Measurements from ENCODE around the gene CHAMP1. TPM values are rescaled to one million over a fixed set of nuclear protein-coding genes. Genes with fewer than 3 reads are reported as not detected.
A peak's percentile ranks its signal among the peaks of the same experiment; 100 is the strongest.

CHAMP1 gene, protein sequence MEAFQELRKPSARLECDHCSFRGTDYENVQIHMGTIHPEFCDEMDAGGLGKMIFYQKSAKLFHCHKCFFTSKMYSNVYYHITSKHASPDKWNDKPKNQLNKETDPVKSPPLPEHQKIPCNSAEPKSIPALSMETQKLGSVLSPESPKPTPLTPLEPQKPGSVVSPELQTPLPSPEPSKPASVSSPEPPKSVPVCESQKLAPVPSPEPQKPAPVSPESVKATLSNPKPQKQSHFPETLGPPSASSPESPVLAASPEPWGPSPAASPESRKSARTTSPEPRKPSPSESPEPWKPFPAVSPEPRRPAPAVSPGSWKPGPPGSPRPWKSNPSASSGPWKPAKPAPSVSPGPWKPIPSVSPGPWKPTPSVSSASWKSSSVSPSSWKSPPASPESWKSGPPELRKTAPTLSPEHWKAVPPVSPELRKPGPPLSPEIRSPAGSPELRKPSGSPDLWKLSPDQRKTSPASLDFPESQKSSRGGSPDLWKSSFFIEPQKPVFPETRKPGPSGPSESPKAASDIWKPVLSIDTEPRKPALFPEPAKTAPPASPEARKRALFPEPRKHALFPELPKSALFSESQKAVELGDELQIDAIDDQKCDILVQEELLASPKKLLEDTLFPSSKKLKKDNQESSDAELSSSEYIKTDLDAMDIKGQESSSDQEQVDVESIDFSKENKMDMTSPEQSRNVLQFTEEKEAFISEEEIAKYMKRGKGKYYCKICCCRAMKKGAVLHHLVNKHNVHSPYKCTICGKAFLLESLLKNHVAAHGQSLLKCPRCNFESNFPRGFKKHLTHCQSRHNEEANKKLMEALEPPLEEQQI
- total RNA-seq (2014; rRNA removed; shearing (Covaris generic)), result 28.0 TPM in 2 replicates

DNA sequence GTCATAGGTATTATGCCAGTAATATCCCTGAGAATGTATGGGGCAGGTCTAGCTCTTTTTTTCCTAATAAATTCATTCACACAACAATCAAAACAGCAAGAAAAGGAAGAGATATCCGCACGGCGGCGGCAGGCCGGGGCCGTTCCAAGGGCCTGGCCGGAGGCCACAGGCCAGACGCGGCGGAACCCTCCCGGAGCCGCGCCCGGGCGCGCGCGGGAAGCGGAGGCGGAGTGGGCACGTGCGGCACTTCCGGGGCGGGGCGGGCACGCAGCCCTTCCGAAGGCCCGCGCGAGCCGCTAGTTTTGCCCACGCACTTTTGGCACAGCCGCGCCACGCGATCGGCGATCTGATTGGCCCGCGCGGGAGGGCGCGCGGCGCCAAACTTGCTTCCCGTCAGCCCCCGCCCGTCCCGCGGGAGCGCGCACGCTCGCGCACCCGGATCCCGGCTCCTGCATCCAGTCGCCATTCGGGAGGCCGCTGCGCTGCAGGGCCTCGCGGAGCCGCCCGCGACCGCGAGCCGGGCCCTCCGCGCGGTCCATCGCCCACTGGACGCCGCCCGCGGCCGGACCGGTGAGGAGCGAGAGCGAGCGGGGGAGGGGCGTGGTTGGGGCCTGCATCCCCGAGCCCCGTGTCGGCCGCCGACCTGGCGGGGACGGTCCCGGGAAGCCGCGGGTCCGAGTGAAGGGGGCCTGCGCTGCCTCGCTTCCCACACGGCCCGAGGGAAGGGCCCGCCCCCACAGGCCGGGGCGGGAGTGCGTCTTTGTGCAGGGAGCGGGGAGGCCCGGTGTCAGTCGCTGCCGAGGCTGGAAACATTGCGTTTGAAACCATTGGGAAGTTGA lies at the start of gene CHAMP1:
TSS of gene CHAMP1 (plus strand) at position 430 of the 839 bp plus-strand sequence. CDS start 9,340 bp downstream, outside the sequence.
- peak; percentile 91 for DNase-seq (ENCODE audit: low read depth)

DNA sequence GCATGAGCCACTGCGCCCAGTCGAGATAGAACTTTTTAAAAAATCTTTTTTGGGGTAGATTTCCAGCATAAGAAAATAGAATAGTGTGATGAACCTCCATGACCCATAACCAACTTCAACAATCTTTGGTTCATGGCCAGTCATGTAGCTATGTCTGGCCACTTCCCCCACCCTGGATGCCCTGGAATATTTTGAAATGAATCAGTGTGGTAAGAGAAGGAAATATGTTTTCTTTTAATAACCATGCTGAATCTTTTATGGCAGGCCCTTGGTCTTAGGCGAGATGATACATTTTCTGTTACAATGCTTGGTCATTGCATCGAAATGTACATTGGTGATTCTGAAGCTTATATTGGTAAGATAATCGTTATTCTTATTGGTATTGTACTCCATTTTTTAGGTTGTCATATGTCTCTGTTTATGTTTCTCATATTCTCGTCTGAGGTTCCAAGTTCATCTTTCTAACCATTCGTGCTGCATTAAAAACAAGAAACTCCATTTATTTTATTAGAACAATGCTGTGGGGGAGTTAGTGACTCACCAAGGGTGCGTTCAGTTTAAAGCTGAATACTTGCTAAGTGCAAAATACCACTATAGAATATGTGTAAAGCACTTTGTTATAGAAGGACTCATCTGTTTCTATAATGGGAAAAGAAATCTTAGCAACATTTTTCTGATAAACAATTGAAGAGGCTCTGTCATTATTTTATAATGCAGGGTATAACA lies 49.3 kb upstream of the CHAMP1 start:
- no peak for DNase-seq (ENCODE audit: low read depth)

DNA sequence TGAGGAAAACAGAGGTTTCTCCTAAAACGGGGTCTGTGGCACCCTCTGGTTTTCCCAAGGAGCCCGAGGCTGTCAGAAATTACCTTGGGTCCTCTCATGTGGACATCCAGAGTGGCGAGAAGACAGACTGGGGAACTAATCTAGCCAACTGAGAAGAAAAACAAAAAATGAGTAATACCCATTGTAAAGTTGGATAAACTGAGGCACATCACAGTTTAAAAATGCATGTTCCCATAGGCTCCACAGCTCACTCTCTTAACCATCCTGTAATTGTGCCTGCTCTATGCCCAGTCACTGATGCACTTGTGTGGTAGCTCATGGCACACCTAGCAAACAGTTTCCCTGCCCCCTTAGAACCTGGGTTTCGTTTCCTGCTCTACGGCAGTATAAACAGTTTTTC lies 48.1 kb upstream of the CHAMP1 start:
- no peak for DNase-seq (ENCODE audit: low read depth)

DNA sequence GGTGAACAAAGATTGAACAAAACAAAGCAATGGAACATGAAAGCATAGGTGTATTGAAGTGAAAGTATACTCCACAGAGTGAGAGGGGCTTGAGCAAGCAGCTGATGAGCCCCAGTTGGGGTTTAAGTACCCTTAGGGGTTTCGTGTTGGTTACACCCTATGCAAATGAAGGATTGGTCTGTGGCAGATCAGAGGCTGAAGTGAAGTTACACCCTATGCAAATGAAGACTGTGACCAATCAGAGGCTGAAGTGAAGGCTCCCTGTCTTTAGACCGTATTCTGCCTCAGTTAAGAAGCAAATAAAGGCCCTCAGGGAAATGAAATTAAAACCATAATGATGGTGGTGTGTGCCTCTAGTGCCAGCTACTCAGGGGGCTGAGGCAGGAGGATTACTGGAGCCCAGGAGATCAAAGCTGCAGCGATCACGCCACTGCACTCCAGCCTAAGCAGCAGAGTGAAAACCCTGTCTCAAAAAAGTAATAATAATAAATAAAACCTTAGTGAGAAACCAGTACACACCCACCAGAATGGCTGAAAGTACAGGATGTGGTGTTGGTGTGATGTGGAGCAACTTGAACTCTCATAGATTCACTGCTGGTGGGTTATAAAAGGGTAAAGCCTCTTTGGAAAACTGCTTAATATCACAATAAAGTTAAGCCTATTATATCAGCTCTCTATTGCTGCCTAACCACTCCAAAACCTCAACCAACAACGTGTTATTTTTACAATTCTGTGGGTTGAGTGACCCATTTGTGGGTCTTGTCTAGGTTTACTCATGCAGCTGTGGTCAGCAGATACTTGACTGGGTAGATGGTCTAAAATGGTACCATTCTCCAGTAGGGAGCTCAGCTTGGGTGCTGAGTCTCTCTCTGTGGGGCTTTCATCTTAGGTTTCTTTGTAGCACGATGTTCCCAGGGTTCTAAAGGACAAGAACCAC lies 45.7 kb upstream of the CHAMP1 start:
- DNase-seq (ENCODE audit: low read depth), result no peak

DNA sequence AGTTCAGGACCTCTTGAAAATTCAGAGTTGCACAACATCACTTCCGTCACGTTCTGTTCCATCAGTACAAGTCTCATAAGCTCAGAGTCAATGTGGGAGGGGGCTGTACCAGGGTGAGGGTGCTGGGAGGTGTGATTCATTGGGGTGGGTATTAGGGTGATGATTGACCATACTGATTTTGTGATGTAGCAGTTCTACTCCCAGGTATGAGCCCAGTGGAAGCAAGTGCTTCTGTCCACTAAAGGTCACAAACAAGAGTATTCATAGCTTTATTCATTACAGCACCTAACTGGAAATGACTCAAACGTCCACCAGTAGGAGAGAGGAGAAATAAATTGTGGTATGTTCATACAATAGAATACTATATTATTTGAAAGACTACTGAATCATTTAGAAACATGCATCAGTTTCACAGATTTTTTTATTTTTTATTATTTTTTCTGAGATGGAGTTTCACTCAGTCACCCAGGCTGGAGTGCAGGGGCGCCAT lies 45.0 kb upstream of the CHAMP1 start:
- DNase-seq (ENCODE audit: low read depth), result no peak

DNA sequence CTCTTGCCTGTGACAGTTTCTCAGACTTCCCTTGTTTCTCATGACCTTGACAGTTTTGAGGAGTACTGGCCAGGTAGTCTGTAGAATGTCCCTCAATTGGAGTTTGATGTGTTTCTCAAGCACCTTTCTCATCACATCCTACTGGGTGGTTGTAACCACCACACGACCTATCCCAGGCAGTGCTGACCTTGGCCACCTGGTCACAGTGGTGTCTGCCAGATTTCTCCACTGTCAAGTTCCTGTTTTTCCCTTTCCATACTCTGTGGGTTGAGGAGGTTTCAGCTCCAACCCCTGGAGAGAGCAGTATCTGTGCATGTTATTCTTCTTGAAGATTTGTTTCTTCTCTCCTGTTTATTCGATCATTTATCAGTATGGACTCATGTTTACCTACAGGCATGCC lies 41.3 kb upstream of the CHAMP1 start:
- no peak for DNase-seq (ENCODE audit: low read depth)

DNA sequence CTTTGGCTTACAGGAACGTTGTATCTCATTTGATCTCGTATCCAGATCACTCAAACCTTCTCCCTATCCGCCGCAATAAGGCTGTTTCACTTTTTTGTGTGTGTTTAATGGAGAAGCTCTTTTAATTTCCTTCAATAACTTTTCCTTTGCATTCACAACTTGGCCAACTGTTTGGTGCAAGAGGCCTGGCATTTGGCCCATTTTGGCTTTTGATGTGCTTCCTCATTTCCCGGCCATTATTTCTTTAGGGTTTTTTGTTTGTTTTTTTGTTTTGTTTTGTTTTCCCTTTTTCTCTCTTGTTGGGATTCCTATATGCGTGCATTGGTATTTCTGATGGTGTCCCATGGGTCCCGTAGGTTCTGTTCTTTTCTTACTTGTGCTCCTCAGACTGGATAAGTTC lies 39.0 kb upstream of the CHAMP1 start:
- DNase-seq (ENCODE audit: low read depth), result no peak

DNA sequence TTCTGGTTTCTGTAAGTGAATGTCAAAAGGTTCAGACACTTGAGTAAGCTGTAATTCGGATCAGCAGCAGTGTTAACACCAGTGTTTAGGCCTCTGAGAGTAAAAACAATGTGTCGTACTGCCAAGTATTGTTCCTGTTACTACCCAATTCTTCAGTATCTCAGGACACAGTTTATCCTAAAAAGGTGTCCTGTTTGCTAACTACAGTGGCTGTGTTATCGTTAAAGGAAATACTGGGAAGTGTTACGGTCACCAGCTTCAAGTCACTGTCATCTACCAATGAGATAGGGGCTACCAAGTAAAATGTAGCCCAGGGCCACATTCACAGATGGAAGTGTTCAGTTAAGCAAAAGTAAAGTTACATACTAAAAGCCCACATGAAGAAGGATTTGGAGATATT lies 35.2 kb upstream of the CHAMP1 start:
- no peak for DNase-seq (ENCODE audit: low read depth)

DNA sequence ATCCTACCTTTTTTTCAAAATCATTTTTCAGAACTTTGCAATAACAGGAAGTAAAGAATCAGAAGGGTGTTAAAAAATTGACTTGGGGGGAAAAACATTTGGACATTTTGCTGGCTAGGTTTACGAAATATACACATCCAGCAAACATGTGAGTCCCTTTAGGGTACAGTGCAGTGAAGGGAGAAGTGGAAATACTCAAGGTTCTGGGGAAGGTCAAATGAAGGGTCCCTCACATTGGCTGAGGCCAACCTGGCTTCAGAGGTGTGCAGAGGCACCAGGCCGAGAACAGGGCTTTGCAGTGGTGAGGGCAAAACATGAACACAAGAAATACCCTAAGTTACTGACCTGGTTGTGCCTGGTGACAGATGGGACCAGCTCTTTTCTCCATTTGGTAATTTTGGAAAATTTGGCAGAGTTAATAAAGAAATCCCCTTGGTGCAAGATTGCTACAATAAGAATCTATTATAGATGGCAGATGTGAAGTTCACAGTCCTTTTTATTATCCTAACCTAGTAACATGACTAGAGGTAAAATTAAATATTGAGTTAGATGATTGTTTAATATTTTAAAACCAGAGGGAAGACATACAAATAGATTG lies 34.4 kb upstream of the CHAMP1 start:
- DNase-seq (ENCODE audit: low read depth), result no peak

DNA sequence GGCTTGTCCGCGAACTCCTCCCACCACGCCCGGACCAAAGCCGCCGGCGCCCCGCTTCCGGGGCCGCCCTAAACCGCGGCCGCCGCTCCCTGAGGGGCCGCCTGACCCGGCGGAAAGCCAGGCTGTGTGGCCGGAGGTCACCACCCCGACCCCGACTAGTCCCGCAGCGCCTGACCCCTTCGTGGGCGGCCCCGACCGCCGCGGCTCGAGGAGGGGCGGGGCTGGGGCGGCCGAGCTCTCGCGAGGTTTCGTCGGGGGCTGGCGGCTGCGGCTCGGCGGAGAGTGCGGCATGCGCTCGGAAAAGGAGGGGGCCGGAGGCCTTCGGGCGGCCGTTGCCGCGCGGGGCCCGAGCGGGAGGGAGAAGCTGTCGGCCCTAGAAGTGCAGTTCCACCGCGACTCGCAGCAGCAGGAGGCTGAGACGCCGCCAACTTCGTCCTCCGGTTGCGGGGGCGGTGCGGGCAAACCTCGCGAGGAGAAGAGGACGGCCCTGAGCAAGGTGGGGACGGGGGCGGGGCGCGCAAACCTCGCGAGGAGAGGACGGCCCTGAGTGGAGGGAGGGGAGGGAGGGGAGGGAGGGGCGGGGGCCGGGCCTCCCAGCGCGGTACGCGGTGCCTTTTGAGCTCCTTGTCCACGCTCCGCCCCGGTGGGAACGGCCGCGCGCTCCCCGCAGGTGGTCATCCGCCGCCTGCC lies 32.8 kb upstream of the CHAMP1 start, which contains the start of gene UPF3A:
TSS of gene UPF3A (plus strand) at position 251 of the 690 bp plus-strand sequence. CDS start at position 290, 39 bp downstream.
- peak; percentile 83 for DNase-seq (ENCODE audit: low read depth)

DNA sequence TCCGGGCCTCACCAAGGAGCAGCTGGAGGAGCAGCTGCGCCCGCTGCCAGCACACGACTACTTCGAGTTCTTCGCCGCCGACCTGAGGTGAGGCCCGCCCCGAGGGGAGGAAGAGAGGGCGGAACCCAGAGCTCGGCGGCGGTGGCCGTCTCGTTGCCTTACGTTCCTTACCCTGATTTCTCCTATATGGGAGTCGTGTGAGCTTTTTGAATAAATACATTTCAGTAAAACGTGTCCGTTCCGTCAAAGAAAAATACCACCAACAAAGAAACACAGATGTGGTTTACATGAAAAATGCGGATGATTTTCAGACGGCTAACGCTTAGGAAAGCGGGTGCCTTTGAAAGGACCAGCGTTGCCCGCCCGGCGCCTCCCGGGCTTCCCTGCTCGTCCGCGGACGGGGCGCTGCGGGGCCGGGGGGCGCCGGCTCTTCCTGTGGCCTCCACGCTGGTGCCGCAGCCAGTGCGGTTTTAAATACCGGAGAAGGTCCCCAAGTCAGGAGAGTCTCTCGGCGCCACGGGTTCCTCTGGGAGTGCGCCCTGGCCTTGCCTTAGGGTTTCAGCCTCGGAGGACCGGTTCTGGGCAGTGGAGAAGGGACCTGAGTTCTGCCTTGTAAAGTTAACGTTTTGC lies 32.1 kb upstream of the CHAMP1 start:
- peak; percentile 70 for DNase-seq (ENCODE audit: low read depth)

DNA sequence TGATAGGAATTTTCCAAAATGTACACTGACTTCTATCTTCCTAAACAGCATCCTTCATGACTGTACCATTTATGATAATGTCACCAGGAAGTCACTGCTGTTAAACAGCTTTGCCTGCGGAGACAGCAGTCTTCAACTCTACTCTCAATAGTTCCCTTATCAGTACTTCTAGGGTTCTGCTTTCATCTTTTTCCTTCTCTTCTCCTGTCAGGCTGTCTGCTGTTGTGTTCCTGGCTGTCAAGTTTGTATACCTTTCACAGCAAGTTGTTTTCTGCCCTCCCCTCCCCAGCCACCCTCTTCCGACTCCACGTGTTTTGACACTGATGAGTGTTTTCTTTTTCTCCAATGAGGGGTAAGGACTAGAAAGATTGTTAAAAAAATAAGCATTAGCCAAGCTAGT lies 30.7 kb upstream of the CHAMP1 start:
- no peak for DNase-seq (ENCODE audit: low read depth)

DNA sequence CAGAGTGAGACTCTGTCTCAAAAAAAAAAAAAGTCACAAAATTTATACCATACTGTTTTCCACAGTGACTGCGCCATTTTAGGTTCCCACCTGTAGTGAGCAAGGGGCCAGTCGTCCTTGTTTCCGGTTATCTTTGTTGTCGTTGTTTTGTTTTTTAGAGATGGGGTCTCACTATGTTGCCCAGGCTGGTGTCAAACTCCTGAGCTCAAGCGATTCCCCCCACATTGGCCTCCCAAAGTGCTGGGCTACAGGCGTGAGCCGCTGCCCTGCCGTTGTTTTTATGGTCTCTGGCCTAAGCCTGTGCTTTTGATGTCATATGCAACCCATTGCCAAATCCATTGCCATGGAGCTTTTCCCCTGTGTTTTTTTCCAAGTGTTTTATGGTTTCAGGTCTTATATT lies 29.6 kb upstream of the CHAMP1 start:
- no peak for DNase-seq (ENCODE audit: low read depth)

DNA sequence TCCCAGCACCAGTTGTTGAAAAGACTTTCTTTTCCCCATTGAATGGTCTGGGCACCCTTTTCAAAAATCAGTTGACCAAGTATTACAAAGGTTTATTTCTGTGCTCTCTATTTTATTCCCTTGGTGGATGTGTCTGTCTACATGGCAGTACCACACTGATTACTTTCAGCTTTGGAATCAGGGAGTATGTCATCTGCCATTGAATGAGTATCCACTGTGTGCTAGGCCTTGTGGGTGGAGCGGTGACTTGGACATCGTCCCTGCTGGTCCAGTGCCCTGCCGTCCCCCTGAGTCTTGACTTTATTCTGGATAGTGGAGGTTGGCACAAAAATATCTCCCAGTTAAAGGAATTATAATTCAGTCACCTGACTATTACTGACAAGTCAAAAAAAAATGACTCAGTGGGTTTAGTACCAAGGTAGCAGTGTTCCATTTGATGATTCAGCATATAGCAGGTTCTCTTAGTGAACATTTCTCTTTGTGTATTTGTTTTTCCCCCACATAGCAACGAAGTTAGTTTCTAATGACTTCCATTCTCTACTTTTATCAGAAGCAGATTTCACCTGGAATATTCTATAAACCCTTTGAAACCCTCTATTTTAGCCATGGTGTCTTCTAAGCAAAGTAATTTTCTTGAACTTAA lies 29.0 kb upstream of the CHAMP1 start:
- peak; percentile 63 for DNase-seq (ENCODE audit: low read depth)

DNA sequence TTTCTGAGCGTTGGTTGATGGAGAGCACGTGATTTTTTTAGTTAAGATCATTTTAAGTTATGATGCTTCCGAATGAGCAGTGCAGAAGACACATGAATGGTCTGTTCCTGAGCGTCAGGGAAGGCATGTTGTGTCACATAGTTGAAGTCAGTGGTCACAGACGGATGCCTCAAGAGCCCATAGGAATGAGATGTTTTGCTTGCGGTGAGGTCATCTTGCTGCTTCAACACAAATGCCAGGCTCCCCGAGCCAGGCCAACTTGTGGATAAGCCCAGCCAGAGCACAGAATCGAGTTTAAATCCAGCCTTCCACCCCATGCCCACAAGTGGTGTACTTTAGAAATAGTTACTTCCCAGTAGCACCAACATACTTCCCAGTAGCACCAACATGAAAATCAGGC lies 27.5 kb upstream of the CHAMP1 start:
- DNase-seq (ENCODE audit: low read depth), result no peak

DNA sequence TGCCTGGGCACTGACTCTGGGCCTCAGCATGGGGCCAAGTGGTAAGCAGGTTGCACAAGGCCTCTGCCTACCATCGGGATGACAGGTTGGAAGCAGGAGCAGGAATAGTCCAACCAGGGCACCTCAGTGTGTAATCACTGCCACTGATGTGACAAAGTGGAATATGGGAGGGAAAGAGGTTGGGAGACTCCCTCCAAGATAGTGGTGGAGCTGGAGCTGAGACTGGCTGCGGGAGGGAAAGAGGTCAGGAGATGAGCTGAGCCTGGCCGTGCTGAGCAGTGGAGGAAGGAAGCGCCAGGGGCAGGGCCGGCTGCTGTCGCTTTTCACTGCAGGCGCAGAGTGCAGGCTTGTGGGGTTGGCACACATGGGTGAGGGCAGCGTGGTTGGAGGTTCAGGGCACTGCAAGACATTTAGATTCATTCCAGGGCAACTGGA lies 26.1 kb upstream of the CHAMP1 start:
- DNase-seq (ENCODE audit: low read depth), result no peak

DNA sequence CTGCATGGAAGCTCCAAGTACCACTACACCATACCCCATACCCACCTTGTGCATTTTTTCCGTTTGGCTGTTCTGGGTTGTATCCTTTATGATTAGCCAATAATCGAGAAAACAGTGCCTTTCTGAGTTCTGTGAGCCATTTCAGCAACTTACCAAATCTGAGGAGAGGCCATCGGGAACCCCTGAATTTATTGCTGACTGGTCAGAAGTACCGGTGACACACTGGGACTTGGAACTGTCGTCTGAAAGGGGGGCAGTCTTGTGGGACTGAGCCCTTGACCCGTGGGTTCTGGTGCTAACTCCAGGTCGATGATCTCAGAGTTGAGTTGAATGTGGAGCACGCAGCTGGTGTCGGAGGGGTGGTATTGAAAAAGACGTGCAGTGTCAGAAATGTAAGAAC lies 17.9 kb upstream of the CHAMP1 start:
- no peak for DNase-seq (ENCODE audit: low read depth)

DNA sequence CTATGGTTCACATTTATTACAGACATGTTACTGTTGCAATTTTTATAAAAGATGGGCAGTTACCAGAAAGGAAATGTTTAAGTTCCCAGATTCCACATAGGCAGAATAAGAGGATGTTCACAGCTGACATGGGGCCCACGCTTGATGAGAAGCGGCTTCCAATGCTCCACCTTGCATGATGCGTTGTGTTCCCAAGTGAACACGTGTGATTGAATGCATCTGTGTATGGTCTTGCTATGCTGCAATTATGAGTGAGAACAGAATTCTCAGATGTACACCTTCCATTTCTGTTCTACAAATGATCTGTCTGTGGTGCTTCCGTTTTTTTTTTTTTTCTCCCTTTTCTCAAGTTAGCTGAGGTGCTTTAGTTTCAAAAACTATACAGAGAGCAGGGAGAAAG lies 17.4 kb upstream of the CHAMP1 start:
- no peak for DNase-seq (ENCODE audit: low read depth)
